GOT3 (cell line): Measurements from ENCODE around the gene CLDN5.
"Not testable (repeated sequence)": the region's sequence is repeated elsewhere in the genome, so short reads cannot be mapped to it uniquely, and the experiment has no call there.

Experiments used
- DNase-seq: peaks from one replicate; lab custom pipeline; 2025; ENCODE audit warnings: mixed read lengths; lab: John Stamatoyannopoulos, UW

Gene CLDN5

GRCh38 chr22:19547620-19548019 lies 23.4 kb upstream of the CLDN5 start:
- DNase-seq: no peak

GRCh38 chr22:19546680-19547079 lies 22.5 kb upstream of the CLDN5 start:
- no peak for DNase-seq

- DNase-seq: no peak
Measured at GRCh38 chr22:19545935-19546207, 21.7 kb upstream of the CLDN5 start.

GRCh38 chr22:19543970-19544708 lies 19.9 kb upstream of the CLDN5 start:
- DNase-seq: no peak

GRCh38 chr22:19540394-19540793 lies 16.2 kb upstream of the CLDN5 start:
- no peak for DNase-seq

GRCh38 chr22:19537941-19538488 lies 13.8 kb upstream of the CLDN5 start:
- DNase-seq: no peak

- DNase-seq: no peak
Measured at GRCh38 chr22:19536564-19536963, 12.4 kb upstream of the CLDN5 start.

GRCh38 chr22:19535001-19535400 lies 10.8 kb upstream of the CLDN5 start:
- DNase-seq: no peak

GRCh38 chr22:19533857-19534256 lies 9.6 kb upstream of the CLDN5 start:
- DNase-seq: no peak

GRCh38 chr22:19533049-19533626 lies 8.9 kb upstream of the CLDN5 start:
- DNase-seq: no peak

- not testable (repeated sequence) for DNase-seq
Measured at GRCh38 chr22:19531327-19531726, 7.1 kb upstream of the CLDN5 start.

GRCh38 chr22:19530751-19531150 lies 6.5 kb upstream of the CLDN5 start:
- no peak for DNase-seq

GRCh38 chr22:19529811-19530210 lies 5.6 kb upstream of the CLDN5 start:
- DNase-seq: no peak

- no peak for DNase-seq
Measured at GRCh38 chr22:19527861-19528417, 3.7 kb upstream of the CLDN5 start.

GRCh38 chr22:19527321-19527721 lies 3.1 kb upstream of the CLDN5 start:
- DNase-seq: no peak

- DNase-seq: no peak
Measured at GRCh38 chr22:19526702-19527111, 2.5 kb upstream of the CLDN5 start.

- no peak for DNase-seq
Measured at GRCh38 chr22:19526076-19526701, 2.0 kb upstream of the CLDN5 start.

GRCh38 chr22:19525666-19526065 lies 1.5 kb upstream of the CLDN5 start:
- no peak for DNase-seq

- no peak for DNase-seq
Measured at GRCh38 chr22:19525116-19525660, 978 bp upstream of the CLDN5 start.

GRCh38 chr22:19523240-19524169 lies 705 bp downstream of the CLDN5 start:
- DNase-seq: no peak

- DNase-seq: no peak
Measured at GRCh38 chr22:19522881-19523239, 1.4 kb downstream of the CLDN5 start.
